GM19467 (cell line): Measurements from ENCODE around the gene PRMT3.
"Not testable (repeated sequence)": the region's sequence is repeated elsewhere in the genome, so short reads cannot be mapped to it uniquely, and the experiment has no call there.

ENCODE experiments used
- ATAC-seq: cut with Tn5 transposase; IDR thresholded peaks from one replicate; pipeline ENCODE4 v1.9.1; 2021; ENCODE audit warnings: mild to moderate bottlenecking, moderate library complexity; ENCODE audit not compliant: unreplicated experiment

PRMT3 gene

DNA sequence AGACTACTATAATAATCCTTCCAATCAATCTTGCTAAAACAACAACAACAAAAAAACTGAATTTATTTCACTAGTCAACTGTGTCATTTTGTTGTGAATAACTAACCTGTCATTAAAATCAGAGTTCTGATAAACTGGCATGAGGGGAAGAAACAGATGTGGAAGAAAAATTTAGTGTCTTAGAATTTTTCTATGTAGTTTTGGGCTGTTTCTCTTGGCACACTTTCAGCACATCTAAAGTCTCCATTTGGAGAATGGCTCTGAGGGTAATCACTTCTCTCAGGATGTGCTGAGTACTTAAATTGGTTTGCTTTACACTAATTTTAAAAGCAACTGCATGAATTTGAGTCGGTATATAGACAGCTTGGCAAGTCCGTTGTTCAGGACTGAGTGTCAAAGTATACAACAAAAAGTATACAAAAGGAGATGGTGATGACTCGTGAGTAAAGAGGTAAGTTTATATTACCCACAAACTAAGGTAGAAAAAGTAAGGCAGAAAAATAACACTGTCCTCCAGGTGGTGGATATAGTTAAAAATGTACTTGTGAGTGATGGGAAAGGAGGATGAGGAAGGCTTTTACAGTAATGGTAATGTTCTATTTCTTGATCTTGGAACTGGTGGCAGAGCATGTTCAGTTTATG lies 13.8 kb upstream of the PRMT3 start:
- ATAC-seq: no peak

GRCh38 chr11:20374741-20375300 lies 12.7 kb upstream of the PRMT3 start:
- no peak for ATAC-seq

- no peak for ATAC-seq
These were observed 11.3 kb upstream of the PRMT3 start for GRCh38 chr11:20376162-20376730.

GRCh38 chr11:20385996-20386395 lies 1.5 kb upstream of the PRMT3 start:
- not testable (repeated sequence) for ATAC-seq

DNA sequence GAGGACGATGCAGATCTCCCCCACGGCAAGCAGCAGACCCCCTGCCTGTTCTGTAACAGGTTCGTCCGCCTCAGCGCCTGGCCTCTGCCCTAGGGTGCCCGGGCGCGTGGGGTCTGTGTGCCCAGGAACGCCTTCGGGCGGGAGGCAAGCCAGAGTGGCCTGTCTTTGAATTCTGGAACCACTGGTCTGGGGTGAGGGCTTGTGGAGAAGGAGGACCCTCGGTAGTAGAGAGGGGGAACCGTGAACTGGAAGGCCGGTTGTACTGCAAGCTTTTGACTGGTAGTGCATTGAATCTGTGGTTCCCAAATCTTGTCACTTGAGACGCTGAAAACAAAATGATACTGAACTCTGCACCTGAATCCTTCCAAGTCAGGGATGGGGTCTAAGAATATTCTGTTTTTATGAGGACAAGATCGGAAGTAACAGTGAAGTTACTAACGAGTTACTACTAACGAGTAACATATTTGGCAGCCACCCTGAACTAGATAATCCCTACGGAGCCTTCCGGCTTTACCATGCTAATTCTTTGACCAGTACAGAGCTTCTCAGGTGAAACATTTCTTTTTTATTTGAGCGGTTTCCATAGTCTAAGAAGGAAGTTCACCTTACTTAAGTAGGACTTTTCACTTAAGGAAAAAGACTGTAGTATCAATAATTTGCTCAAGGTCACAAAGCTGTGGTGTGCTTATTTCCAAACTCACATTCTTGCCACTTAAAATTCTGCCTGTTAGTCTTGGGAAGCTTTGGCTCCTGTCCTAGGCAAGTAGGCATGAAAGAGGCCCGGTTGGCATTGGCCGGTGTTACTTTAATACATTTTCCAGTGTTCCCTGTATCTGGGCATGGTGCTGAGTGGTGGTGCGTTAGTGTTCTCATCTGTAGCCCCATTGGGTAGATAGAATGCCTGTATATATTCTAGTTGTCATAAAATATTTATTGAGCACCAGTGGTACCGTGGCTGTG lies 860 bp downstream of the PRMT3 start:
- ATAC-seq: peak; percentile 18

DNA sequence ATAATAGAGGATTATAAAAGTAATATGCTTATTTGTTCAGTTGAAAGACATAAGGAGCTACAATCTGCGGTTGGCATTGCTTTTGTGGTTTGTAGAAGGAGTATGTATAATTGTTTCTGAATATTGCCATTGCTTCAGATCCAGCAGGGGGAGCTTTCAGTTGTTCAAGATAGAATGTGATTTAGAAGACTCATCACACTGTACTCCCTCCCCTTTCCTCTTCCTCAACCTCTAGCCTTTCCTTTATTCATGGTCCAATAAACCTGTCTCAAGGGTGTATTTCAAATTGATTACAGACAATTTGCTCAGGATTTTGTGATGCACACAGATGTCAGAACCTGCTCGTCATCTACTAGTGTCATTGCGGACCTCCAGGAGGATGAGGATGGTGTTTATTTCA lies 9.8 kb downstream of the PRMT3 start:
- peak; percentile 88 for ATAC-seq

DNA sequence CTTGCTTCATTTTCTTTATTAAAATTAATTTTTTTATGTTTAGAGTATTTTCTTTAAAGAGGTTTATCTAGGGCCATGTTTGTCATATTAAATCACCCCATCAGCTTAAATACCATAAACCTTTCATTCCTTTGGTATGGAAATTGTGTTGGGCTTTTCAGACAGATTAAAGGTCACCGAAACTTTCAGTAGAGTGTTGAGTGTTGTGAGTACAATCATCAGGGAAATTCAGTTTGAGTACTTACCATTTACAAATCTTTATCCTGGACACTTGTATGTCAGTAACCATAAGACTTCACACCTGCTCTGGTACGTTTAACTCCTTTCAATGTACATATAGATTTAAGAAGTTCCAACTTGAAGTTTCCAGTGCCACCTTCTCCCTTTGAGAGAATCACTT lies 12.0 kb downstream of the PRMT3 start:
- ATAC-seq: no peak

DNA sequence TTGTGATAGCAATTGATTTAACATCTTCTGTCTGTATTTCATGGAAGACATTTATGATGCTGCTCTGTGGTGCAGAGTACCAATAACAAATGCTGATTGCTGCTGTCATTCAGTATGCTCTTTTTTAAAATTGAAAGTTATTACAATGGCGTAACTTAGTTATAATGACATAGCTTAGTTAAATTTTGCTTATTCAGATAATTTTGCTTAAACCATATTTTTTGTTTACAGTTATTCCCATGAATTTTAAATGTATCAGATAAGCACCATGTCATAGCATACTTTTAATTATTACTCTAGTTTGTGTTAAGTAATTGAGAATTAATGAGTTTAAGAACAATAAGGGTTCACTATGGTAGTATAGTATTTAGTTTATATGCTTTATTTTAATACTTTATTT lies 15.5 kb downstream of the PRMT3 start:
- no peak for ATAC-seq

- ATAC-seq: no peak
These were observed 19.0 kb downstream of the PRMT3 start for GRCh38 chr11:20406484-20406883.

DNA sequence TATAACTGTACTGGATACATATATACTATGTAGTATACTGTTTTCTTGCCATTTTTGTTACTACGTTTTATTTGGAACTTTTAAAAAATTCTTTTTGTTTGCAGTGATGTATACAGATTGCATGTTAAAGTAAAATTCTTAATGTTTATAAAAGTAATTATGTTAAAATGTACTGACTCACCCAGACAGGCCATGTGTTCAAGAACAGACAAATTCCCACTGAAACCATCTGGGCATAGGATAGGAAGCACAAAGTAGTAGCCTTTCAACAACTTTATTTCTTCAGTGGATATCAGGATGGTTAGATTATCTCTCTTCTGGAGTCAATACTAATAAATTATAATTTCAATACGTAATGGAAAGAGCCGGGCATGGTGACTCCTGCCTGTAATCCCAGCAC lies 19.8 kb downstream of the PRMT3 start:
- no peak for ATAC-seq

DNA sequence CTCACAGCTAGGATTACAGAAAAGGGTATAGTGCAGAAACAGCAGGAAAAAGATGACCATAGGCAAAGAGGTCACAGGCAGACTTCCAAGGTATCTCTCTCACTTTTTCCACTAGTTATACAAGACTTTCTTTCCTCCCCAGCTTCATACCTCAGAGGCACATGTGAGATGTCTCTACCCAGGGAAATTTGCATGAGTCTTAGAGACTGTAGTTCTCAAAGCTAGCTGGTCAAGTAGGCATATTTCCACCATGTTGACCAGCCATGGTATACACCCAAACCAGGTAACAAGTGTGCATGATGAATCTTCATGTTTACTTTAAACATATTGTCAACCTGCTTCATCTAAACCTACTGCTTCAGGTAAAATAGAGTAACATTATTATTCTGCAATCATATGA lies 27.9 kb downstream of the PRMT3 start:
- no peak for ATAC-seq

DNA sequence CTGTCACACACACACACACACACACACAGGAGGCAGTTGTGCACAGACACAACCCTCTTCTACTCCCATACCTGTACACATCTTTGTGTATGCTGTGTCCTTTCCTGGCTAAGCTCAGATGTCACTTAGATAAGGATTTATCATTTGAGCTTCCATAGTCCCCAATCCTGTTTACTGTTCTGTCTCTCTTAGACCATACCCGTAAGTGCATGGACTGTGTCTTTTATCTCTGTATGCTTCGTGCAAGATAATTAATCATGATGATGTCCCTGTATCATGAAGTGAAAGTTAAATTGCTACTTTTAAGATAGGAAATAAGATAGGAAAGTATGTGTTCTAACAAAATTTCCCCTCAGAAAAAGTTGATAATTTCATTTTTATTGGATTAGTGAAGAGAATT lies 30.3 kb downstream of the PRMT3 start:
- ATAC-seq: no peak

- no peak for ATAC-seq
These were observed 34.4 kb downstream of the PRMT3 start for GRCh38 chr11:20421946-20422345.

DNA sequence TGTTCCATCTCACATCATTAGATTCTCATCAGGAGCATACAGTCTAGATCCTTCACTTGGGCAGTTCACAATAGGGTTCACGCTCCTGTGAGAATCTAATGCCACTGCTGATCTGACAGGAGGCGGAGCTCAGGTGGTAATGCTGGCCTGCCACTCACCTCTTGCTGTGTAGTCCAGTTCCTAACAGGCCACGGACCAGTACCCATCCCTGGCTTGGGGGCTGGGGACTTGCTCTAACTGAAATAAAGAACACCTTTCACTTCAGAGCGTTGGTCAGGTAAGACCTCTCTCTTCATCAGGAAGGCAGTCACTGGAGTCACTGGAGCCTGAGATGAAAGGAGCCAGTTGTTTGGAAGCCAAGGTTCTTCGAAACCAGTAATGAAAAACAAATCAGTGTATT lies 41.7 kb downstream of the PRMT3 start:
- ATAC-seq: no peak

DNA sequence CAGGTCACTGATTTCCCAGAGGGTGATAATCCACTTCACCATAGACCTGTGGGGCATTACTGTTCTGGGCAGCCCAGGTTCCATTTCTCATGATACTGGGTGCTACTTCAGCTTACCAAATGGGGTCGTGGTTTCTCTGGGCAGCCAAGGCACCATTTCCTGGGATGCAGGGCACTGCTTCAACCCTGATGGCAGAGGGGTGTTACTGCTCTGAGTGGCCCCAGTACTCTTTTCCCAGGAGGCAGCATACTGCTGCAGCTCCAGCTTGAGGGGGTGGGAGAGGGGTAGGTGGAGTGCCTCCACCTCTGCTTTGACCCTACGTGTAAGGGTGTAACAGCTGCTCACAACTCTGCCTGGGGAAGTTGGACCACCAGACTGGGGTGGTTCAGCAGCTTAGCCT lies 51.1 kb downstream of the PRMT3 start:
- no peak for ATAC-seq

DNA sequence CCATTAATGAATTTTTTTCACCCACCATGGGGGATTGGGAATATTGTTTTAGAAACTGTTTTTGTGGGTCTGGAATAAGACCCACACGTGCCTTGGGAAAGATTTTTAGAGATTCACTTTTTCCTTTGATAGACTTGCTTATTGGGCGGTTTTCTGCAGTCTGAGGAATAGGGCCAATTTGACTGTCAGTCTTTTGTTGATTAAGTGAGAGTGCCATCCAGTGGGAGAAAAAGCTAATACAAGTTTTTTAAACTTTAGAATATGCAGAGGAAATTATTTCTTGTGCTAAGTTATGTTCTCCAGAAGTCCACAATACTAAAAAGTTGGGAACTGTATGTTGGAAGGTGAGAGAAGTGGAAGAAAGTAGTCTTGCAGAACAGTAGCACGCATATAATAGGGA lies 56.1 kb downstream of the PRMT3 start:
- ATAC-seq: no peak

- no peak for ATAC-seq
These were observed 57.0 kb downstream of the PRMT3 start for GRCh38 chr11:20444535-20444934.

DNA sequence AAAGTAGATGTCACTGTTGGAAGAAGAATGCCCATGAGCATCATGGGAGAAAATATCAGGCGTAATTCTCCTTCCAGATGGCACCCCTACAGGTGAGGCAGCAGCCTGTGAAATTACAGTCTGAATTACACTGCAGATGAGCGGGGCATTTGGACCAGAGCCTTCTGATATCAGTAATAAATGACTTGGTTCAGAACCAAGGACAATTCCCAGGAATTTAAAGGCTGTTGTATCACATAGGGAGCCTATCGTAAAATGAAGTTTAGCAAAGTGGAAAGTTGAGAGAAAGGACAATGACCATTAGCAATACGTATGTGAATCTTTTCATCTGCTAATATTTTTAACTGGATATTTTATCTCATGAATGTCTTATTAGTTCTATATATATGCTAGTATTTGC lies 61.3 kb downstream of the PRMT3 start:
- no peak for ATAC-seq

DNA sequence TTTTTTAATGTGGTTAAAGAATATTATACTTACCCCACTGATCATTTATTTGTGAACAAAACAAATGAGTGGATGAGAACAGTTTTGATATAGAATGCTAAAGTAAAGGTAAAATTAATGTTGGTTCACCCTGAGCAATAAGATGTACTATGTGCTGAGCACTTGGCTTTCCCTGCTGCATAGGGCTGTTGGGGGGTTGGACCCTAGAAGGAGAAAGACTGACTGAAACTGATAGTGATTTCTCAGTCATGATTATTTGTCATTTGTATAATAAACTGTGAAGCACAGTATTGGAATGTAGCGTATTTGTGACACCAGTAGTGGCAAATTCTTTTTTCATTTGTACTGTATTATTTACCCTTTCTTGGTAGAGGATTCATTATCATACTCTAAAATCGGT lies 63.3 kb downstream of the PRMT3 start:
- ATAC-seq: no peak

- no peak for ATAC-seq
These were observed 64.1 kb downstream of the PRMT3 start for GRCh38 chr11:20451568-20451967.

- ATAC-seq: no peak
These were observed 65.1 kb downstream of the PRMT3 start for GRCh38 chr11:20452585-20452984.
